Tibial nerve (tissue), 3 donors: ENCODE data around the gene SLC4A7.

Experiments used
- CTCF ChIP-seq, 5 experiments: fragments of 200-600 bp in 3 of 5; fragments of 450-650 bp in 2 of 5; sonication (generic) in 3 of 5; IDR thresholded peaks; one replicate each; pipeline ENCODE4 v1.5.1; 2016 to 2019; ENCODE audit warnings: antibody characterized with exemption in 5 of 5, mild to moderate bottlenecking in 3 of 5, moderate library complexity in 2 of 5
- POLR2A ChIP-seq, 2 donors: fragments of 450-650 bp; IDR thresholded peaks; one replicate each; pipeline ENCODE4 v1.6.1; 2017; ENCODE audit warnings: antibody characterized with exemption in 2 of 2, mild to moderate bottlenecking in 2 of 2, moderate library complexity in 2 of 2

DNA sequence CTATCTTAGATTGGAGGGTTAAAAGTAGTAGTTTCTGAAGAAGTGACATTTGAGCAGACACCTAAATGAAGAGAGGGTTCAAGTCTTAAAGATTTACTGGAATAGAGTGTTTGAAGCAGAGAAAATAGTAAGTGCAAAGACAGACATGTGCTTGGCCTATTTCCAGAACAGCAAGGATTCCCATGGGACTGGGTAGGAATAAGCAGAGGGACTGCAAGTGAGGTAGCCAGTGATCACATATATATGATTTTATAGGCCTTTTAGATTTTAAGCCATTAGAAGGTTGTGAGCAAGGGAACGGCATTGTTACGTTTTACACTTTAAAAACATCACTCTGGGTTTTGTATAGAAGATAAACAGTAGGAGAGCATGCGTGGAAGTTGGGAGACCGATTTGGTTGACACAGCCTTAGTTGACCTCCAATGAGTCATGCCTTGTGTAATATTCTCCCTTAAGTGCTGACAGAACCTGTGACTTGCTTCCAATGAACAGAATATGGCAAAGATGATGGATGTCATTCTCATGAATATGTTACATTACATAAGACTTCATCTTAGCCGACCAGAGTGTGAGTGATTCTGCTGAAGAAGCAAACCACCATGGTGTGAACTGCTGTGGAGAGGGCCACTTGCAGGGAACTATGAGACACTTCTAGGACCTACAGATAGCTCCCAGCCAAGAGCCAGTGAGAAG, 37.1 kb upstream of the SLC4A7 start:
- TF ChIP-seq CTCF (IDR thresholded peaks at IDR 0.05) (no peak), POLR2A (IDR thresholded peaks at IDR 0.05) (no peak)
